OCI-LY7 (cell line): ENCODE data around the gene PSENEN. TPM values are rescaled to one million over a fixed set of nuclear protein-coding genes. Genes with fewer than 3 reads are reported as not detected.
A peak's percentile ranks its signal among the peaks of the same experiment; 100 is the strongest.

Experiments
- BruUV-seq: library from RNA; stranded (reverse); fragments of 400-500 nt; replicated peaks from 2 replicates; lab custom pipeline; 2021; lab: Mats Ljungman, UMichigan
- CTCF ChIA-PET: fragments of 300-600 bp; sonication (Branson Sonifier 250); formaldehyde crosslinking; loops from one replicate; lab custom pipeline; 2022; ENCODE audit warnings: antibody characterized with exemption; ENCODE audit not compliant: unreplicated experiment; lab: Charles Lee
- POLR2A ChIA-PET: fragments of 300-600 bp; sonication (Branson Sonifier 250); formaldehyde crosslinking; loops from one replicate; lab custom pipeline; 2022; ENCODE audit warnings: antibody characterized with exemption; lab: Charles Lee
- DNase-seq: peaks from one replicate; pipeline ENCODE4 v3.0.0-alpha.2; 2015; ENCODE audit warnings: low spot score
- H2AFZ ChIP-seq: fragments of 200-600 bp; sonication (generic), shearing (Covaris generic); 2 replicates; pipeline ENCODE4 v1.6.1; 2014; ENCODE audit warnings: mild to moderate bottlenecking, antibody characterized with exemption, low read length, moderate library complexity
- H3K27ac ChIP-seq: fragments of 200-600 bp; sonication (generic); 2 replicates; pipeline ENCODE4 v1.5.1; 2014; ENCODE audit warnings: mixed run types, low read depth, mild to moderate bottlenecking, moderate library complexity, low read length, inconsistent platforms; ENCODE audit not compliant: poor library complexity, severe bottlenecking
- H3K36me3 ChIP-seq: fragments of 200-600 bp; sonication (generic); 2 replicates; pipeline ENCODE4 v1.6.1; 2014; ENCODE audit warnings: mild to moderate bottlenecking, antibody characterized with exemption, low read length, moderate library complexity, mixed read lengths; ENCODE audit not compliant: insufficient read depth
- H3K4me1 ChIP-seq: fragments of 200-600 bp; sonication (generic); 2 replicates; pipeline ENCODE4 v1.5.1; 2014; ENCODE audit warnings: mild to moderate bottlenecking, low read length; ENCODE audit not compliant: insufficient read depth, poor library complexity, severe bottlenecking
- H3K4me2 ChIP-seq: fragments of 200-600 bp; sonication (generic); 2 replicates; pipeline ENCODE4 v1.6.1; 2014; ENCODE audit warnings: mild to moderate bottlenecking, low read length
- H3K4me3 ChIP-seq: fragments of 200-600 bp; sonication (generic); 2 replicates; pipeline ENCODE4 v1.5.1; 2014; ENCODE audit warnings: mild to moderate bottlenecking, low read depth, low read length; ENCODE audit not compliant: poor library complexity, severe bottlenecking
- H3K79me2 ChIP-seq: fragments of 200-600 bp; sonication (generic); 2 replicates; pipeline ENCODE4 v1.6.1; 2016; ENCODE audit warnings: low read depth, mild to moderate bottlenecking, low read length, moderate library complexity, mixed read lengths; ENCODE audit not compliant: insufficient read depth
- H3K9me2 ChIP-seq: fragments of 200-600 bp; sonication (generic); 2 replicates; pipeline ENCODE4 v1.6.1; 2016; ENCODE audit warnings: mild to moderate bottlenecking, low read length, mixed read lengths; ENCODE audit not compliant: insufficient read depth
- H3K9me3 ChIP-seq: fragments of 200-600 bp; sonication (generic); 2 replicates; pipeline ENCODE4 v1.6.1; 2014; ENCODE audit warnings: mild to moderate bottlenecking, mixed run types, low read length, mixed read lengths
- H4K20me1 ChIP-seq: fragments of 200-600 bp; sonication (generic); 2 replicates; pipeline ENCODE4 v1.6.1; 2014; ENCODE audit warnings: mild to moderate bottlenecking, antibody characterized with exemption, low read length, moderate library complexity, mixed read lengths; ENCODE audit not compliant: insufficient read depth
- CTCF ChIP-seq: fragments of 200-600 bp; sonication (generic); conservative IDR thresholded peaks from 2 replicates; pipeline ENCODE4 v1.5.1; 2014; ENCODE audit warnings: mild to moderate bottlenecking, antibody characterized with exemption, low read length, moderate library complexity, mixed read lengths
- EZH2phosphoT487 ChIP-seq: fragments of 200-600 bp; sonication (generic); IDR thresholded peaks from 2 replicates; pipeline ENCODE4 v1.6.1; 2018; ENCODE audit warnings: low read depth, borderline replicate concordance, mild to moderate bottlenecking, mixed run types, antibody characterized with exemption, low read length, moderate library complexity, mixed read lengths
- intact Hi-C: fragments of 100-400 bp; cut with micrococcal nuclease; formaldehyde crosslinking; loops from one replicate; pipeline ENCODE4 v1.10.0; 2022; ENCODE audit not compliant: unreplicated experiment
- total RNA-seq, 2 experiments: library from RNA; depleted of rRNA in 1 of 2; stranded (reverse); fragments of >200 nt in 1 of 2; shearing (Covaris generic) in 1 of 2; gene quantifications; 2 replicates each; pipeline ENCODE4 v1.2.3, GENCODE V29; 2014 to 2022

PSENEN gene
- total RNA-seq, 2 experiments from 2014 or later, result 25.7 to 51.0 TPM

GRCh38 chr19:35742121-35742724, 3.2 kb upstream of the PSENEN start, which contains the start of gene IGFLR1:
Gene IGFLR1 (minus strand): TSS chr19:35742452. CDS start chr19:35741180, 1,272 bp downstream.
- no peaks in the 10 kb centered on the region for H3K9me2 ChIP-seq
- CTCF ChIA-PET, result no interaction called here
- H3K4me3 ChIP-seq, result peak within 1 kb of the TSS; percentile 69
- no TSS peak for BruUV-seq
- intact Hi-C loops, result loop anchor here (5.0 to 10.0 kb wide), 2 partner anchors 160 to 1307 kb away; partner anchors contain the start of genes HCST and NFKBID
- H3K9me3 ChIP-seq, result no peaks in the 10 kb centered on the region
- peak within 1 kb of the TSS; percentile 84 for H3K4me2 ChIP-seq
- H3K27ac ChIP-seq, result peak within 1 kb of the TSS; percentile 86
- POLR2A ChIA-PET, result no interaction called here
- DNase-seq, result peak; percentile 75
- H3K4me1 ChIP-seq, result peaks cover 57% of the 10 kb centered on the region
- peaks cover 11% of the 10 kb centered on the region; the same call in 1 of the 2 replicates for H3K79me2 ChIP-seq
- no peak for TF ChIP-seq EZH2phosphoT487
- TF ChIP-seq CTCF, result no peak
- H3K36me3 ChIP-seq, result peaks cover 26% of the 10 kb centered on the region
- H4K20me1 ChIP-seq, result no peaks in the 10 kb centered on the region
- peak within 1 kb of the TSS; percentile 73 for H2AFZ ChIP-seq

GRCh38 chr19:35743640-35744429, 1.6 kb upstream of the PSENEN start:
- peak overlapping the region; percentile 78 for H3K4me3 ChIP-seq
- ChIA-PET CTCF (interaction anchor here (0.6 kb wide), 1 partner anchor 53 kb away, joined by 8 read pairs; no protein-coding TSS in a partner anchor), POLR2A (interaction anchor here (0.6 to 2.3 kb wide), 9 partner anchors 21 to 1397 kb away, joined by 3 to 9 read pairs (median 4); partner anchors contain the start of gene COX6B1)
- peaks cover 10% of the 10 kb centered on the region; the same call in 1 of the 2 replicates for H3K36me3 ChIP-seq
- H3K4me2 ChIP-seq, result peak overlapping the region; percentile 84
- peak; percentile 41 for DNase-seq
- H3K27ac ChIP-seq, result peak overlapping the region; percentile 86
- H3K79me2 ChIP-seq, result peaks cover 14% of the 10 kb centered on the region; the same call in 1 of the 2 replicates
- BruUV-seq, result TSS peak; percentile 70
- H3K4me1 ChIP-seq, result peaks cover 59% of the 10 kb centered on the region
- H3K9me3 ChIP-seq, result no peaks in the 10 kb centered on the region
- no peaks in the 10 kb centered on the region for H4K20me1 ChIP-seq
- intact Hi-C loops, result loop anchor here (1.0 to 10.0 kb wide), 3 partner anchors 27 to 1309 kb away; partner anchors contain the start of genes HCST and NFKBID
- no peaks in the 10 kb centered on the region for H3K9me2 ChIP-seq
- TF ChIP-seq EZH2phosphoT487 (no peak), CTCF (no peak)
- H2AFZ ChIP-seq, result peak overlapping the region; percentile 13; the same call in 1 of the 2 replicates
